SK-N-SH (cell line): ENCODE measurements around the gene GSTM2. TPM values are rescaled to one million over a fixed set of nuclear protein-coding genes. Genes with fewer than 3 reads are reported as not detected.

Experiments used
- CTCF ChIA-PET: fragments of 300-600, 350-600 bp; formaldehyde crosslinking; extraction: SDS; loops from one replicate; lab custom pipeline; 2021; lab: Yijun Ruan, JAX
- POLR2A ChIA-PET: fragments of 350-600 bp; sonication (Branson Sonifier 250); formaldehyde crosslinking; extraction: SDS; loops from one replicate; lab custom pipeline; 2020; ENCODE audit warnings: antibody characterized with exemption, inconsistent platforms; lab: Yijun Ruan, JAX
- DNase-seq: peaks from one replicate; pipeline ENCODE4 v3.0.0; 2012
- H2AFZ ChIP-seq: fragments of 200-600 bp; sonication (generic); 2 replicates; pipeline ENCODE4 v1.8.1; 2016; ENCODE audit warnings: antibody characterized with exemption, mild to moderate bottlenecking, low read depth
- H3F3A ChIP-seq: fragments of 200-600 bp; sonication (generic); replicated peaks from 2 replicates; pipeline ENCODE3; 2016; ENCODE audit warnings: antibody characterized with exemption, mild to moderate bottlenecking; ENCODE audit not compliant: insufficient read depth
- H3K27ac ChIP-seq, 2 experiments: fragments of 200-500 bp in 1 of 2; fragments of 200-600 bp in 1 of 2; sonication (Bioruptor generic) in 1 of 2; sonication (generic), shearing (Covaris generic) in 1 of 2; 2 replicates each; pipeline versions ENCODE4 v1.5.1 to v1.6.1; 2014 to 2016; ENCODE audit warnings: low read depth in 2 of 2, inconsistent platforms in 1 of 2, low read length in 1 of 2, mild to moderate bottlenecking in 1 of 2, mixed read lengths in 1 of 2
- H3K27me3 ChIP-seq: fragments of 200-600 bp; sonication (generic), shearing (Covaris generic); 2 replicates; pipeline ENCODE4 v1.6.1; 2016; ENCODE audit warnings: mixed run types; ENCODE audit not compliant: insufficient read depth
- H3K36me3 ChIP-seq, 2 experiments: fragments of 200-500 bp in 1 of 2; fragments of 200-600 bp in 1 of 2; sonication (Bioruptor generic) in 1 of 2; sonication (generic) in 1 of 2; replicated peaks in 1 of 2; 2 replicates each; pipeline versions ENCODE3 to v1.5.1; 2014 to 2016; ENCODE audit warnings: low read length in 1 of 2, mild to moderate bottlenecking in 1 of 2; ENCODE audit not compliant: insufficient read depth in 2 of 2, control insufficient read depth in 1 of 2
- H3K4me1 ChIP-seq, 2 experiments: fragments of 200-500 bp in 1 of 2; fragments of 200-600 bp in 1 of 2; sonication (Bioruptor generic) in 1 of 2; sonication (generic), shearing (Covaris generic) in 1 of 2; 2 replicates each; pipeline versions ENCODE4 v1.5.1 to v1.6.1; 2014 to 2016; ENCODE audit warnings: low read depth in 1 of 2, low read length in 1 of 2, mixed run types in 1 of 2; ENCODE audit not compliant: insufficient read depth in 2 of 2, control insufficient read depth in 1 of 2
- H3K4me2 ChIP-seq: fragments of 200-600 bp; sonication (generic), shearing (Covaris generic); 2 replicates; pipeline ENCODE4 v1.6.1; 2017; ENCODE audit warnings: mixed run types
- H3K4me3 ChIP-seq, 2 experiments: fragments of 200-500 bp in 1 of 2; fragments of 200-600 bp in 1 of 2; sonication (Bioruptor generic) in 1 of 2; sonication (generic), shearing (Covaris generic) in 1 of 2; 2 replicates each; pipeline versions ENCODE4 v1.5.1 to v1.8.1; 2014 to 2016; ENCODE audit warnings: low read depth in 2 of 2, inconsistent platforms in 1 of 2, low read length in 1 of 2, mild to moderate bottlenecking in 1 of 2, mixed read lengths in 1 of 2, moderate library complexity in 1 of 2
- H3K79me2 ChIP-seq: fragments of 200-600 bp; sonication (generic); 2 replicates; pipeline ENCODE4 v1.8.1; 2017; ENCODE audit warnings: mild to moderate bottlenecking; ENCODE audit not compliant: insufficient read depth
- H3K9ac ChIP-seq: fragments of 200-600 bp; sonication (generic); 2 replicates; pipeline ENCODE4 v1.6.1; 2017; ENCODE audit warnings: mixed run types
- H3K9me2 ChIP-seq: fragments of 200-600 bp; sonication (generic); 2 replicates; pipeline ENCODE4 v1.6.1; 2017; ENCODE audit warnings: mixed run types
- H3K9me3 ChIP-seq: fragments of 200-600 bp; sonication (generic); 2 replicates; pipeline ENCODE4 v1.6.1; 2017; ENCODE audit warnings: mixed run types, mild to moderate bottlenecking, moderate library complexity
- H4K20me1 ChIP-seq: fragments of 200-600 bp; sonication (generic); 2 replicates; pipeline ENCODE4 v1.6.1; 2017; ENCODE audit warnings: mild to moderate bottlenecking, mixed run types; ENCODE audit not compliant: insufficient read depth
- FOSL2 ChIP-seq: IDR thresholded peaks from 2 replicates; pipeline ENCODE4 v1.4.0; 2012; ENCODE audit warnings: low read depth, mild to moderate bottlenecking, moderate library complexity, borderline replicate concordance
- FOXJ3 ChIP-seq: sonication (generic); formaldehyde crosslinking; IDR thresholded peaks from 2 replicates; pipeline ENCODE4 v1.5.1; 2020; ENCODE audit warnings: mild to moderate bottlenecking, missing genetic modification reagents
- FOXM1 ChIP-seq: IDR thresholded peaks from 2 replicates; pipeline ENCODE4 v1.4.0; 2012; ENCODE audit warnings: low read depth, mild to moderate bottlenecking
- IRF3 ChIP-seq: fragments of 150-350 bp; IDR thresholded peaks from 2 replicates; pipeline ENCODE4 v1.6.1; 2016; ENCODE audit warnings: mild to moderate bottlenecking, low read depth, low read length
- NFIC ChIP-seq: IDR thresholded peaks from 2 replicates; pipeline ENCODE4 v1.4.0; 2012; ENCODE audit warnings: borderline replicate concordance
- PBX3 ChIP-seq: IDR thresholded peaks from 2 replicates; pipeline ENCODE4; 2012
- RCOR1 ChIP-seq: fragments of 150-350 bp; IDR thresholded peaks from 2 replicates; pipeline ENCODE4 v1.6.1; 2017; ENCODE audit warnings: antibody characterized with exemption, low read length
- REST ChIP-seq: IDR thresholded peaks from 2 replicates; pipeline ENCODE4 v1.6.1; 2012; ENCODE audit warnings: mild to moderate bottlenecking, low read depth, low read length, moderate library complexity
- RFX5 ChIP-seq: IDR thresholded peaks from 2 replicates; pipeline ENCODE4 v1.6.1; 2012; ENCODE audit warnings: mild to moderate bottlenecking, improper control_type of control experiment, low read length
- SMC3 ChIP-seq: IDR thresholded peaks from 2 replicates; pipeline ENCODE4 v1.6.1; 2012; ENCODE audit warnings: low read depth, low read length, improper control_type of control experiment
- USF2 ChIP-seq: fragments of 150-350 bp; IDR thresholded peaks from 2 replicates; pipeline ENCODE4 v1.6.1; 2017; ENCODE audit warnings: antibody characterized with exemption, low read length, low read depth, borderline replicate concordance
- YY1 ChIP-seq: IDR thresholded peaks from 2 replicates; pipeline ENCODE4 v1.4.0; 2012; ENCODE audit warnings: low read depth, mild to moderate bottlenecking
- WGBS: methylation state at CpG from one replicate; pipeline ENCODE4 v1.1.6; 2017; ENCODE audit warnings: low lambda C conversion rate; 5-methylcytosine and 5-hydroxymethylcytosine counted together
- polyA plus RNA-seq, 3 experiments: library from polyadenylated mRNA; depleted of rRNA; stranded (reverse); fragments of >200 nt; gene quantifications; 2 replicates each; pipeline ENCODE4 v1.2.3, GENCODE V29; 2012

The GSTM2 gene
- polyA plus RNA-seq, 1 of the 3 experiments (the other 2 are of a cell fraction): 70.2 TPM

GRCh38 chr1:109657970-109658369, 9.9 kb upstream of the GSTM2 start:
- Histone ChIP-seq H3K4me1 (peaks cover 7 to 12% of the 10 kb centered on the region in 2 experiments; a peak in 2 of 4 replicates), H3K27me3 (no peaks in the 10 kb centered on the region), H3K9ac (no peak overlapping the region), H3K27ac (no peak overlapping the region), H3K9me2 (no peaks in the 10 kb centered on the region)
- DNase-seq: no peak
- POLR2A ChIA-PET: no interaction called here
- TF ChIP-seq FOSL2 (no peak), REST (no peak), RCOR1 (no peak), FOXJ3 (CRISPR knock-in tag) (no peak), NFIC (no peak), YY1 (no peak), RFX5 (no peak), USF2 (no peak), PBX3 (no peak)
- TF ChIP-seq, all 33 proteins: peak for 0
- Histone ChIP-seq H3K79me2 (no peaks in the 10 kb centered on the region), H3F3A (no peaks in the 10 kb centered on the region), H3K4me2 (no peak overlapping the region), H2AFZ (no peak overlapping the region), H3K36me3 (peaks cover 0 to 10% of the 10 kb centered on the region in 2 experiments), H3K4me3 (no peak overlapping the region), H4K20me1 (no peaks in the 10 kb centered on the region), H3K9me3 (no peaks in the 10 kb centered on the region)
- WGBS: 93% methylated on average over 7 of the region's 7 CpGs
- CTCF ChIA-PET: interaction anchor here (0.8 to 4.0 kb wide), 7 partner anchors 8 to 327 kb away, joined by 3 to 29 read pairs (median 3); partner anchors contain the start of genes AHCYL1 and GSTM2

GRCh38 chr1:109658533-109659042, 9.3 kb upstream of the GSTM2 start:
- Histone ChIP-seq H3K4me2 (no peak overlapping the region), H3K4me1 (peaks cover 3 to 12% of the 10 kb centered on the region in 2 experiments; a peak in 3 of 4 replicates), H4K20me1 (no peaks in the 10 kb centered on the region), H3K9ac (no peak overlapping the region), H3F3A (no peaks in the 10 kb centered on the region), H3K27me3 (no peaks in the 10 kb centered on the region), H3K79me2 (no peaks in the 10 kb centered on the region), H3K27ac (no peak overlapping the region), H3K9me3 (no peaks in the 10 kb centered on the region), H3K36me3 (peaks cover 0 to 10% of the 10 kb centered on the region in 2 experiments), H3K9me2 (no peaks in the 10 kb centered on the region), H3K4me3 (no peak overlapping the region), H2AFZ (no peak overlapping the region)
- ChIA-PET POLR2A (no interaction called here), CTCF (interaction anchor here (0.8 to 4.0 kb wide), 8 partner anchors 9 to 326 kb away, joined by 3 to 29 read pairs (median 4); partner anchors contain the start of genes AHCYL1 and GSTM2)
- no peak for TF ChIP-seq SMC3
- TF ChIP-seq FOXM1: no peak
- no peak for TF ChIP-seq IRF3
- WGBS: 53% methylated on average over 3 of the region's 3 CpGs
- no peak for DNase-seq
